ENCODE results near the gene TRAPPC4. TPM values are rescaled to one million over a fixed set of nuclear protein-coding genes. Genes with fewer than 3 reads are reported as not detected.

TRAPPC4 gene
- total RNA-seq, 1 experiment from 2014 or later = 73.0 TPM

- no peak overlapping the region for H3K27ac ChIP-seq (ENCODE audit: low read depth, low read length, poor library complexity, severe bottlenecking)
- intact Hi-C loops (cut with micrococcal nuclease; ENCODE audit: unreplicated experiment) = no loop called here
- no peaks in the 10 kb centered on the region for H3K27me3 ChIP-seq (replicated peaks; ENCODE audit: insufficient read depth, low read depth, low read length, poor library complexity)
- H3K9me3 ChIP-seq (ENCODE audit: low read depth, low read length, poor library complexity, severe bottlenecking) = no peaks in the 10 kb centered on the region
- no peak for DNase-seq (ENCODE audit: low spot score)
- ChIA-PET POLR2A (ENCODE audit: low non-redundant PET) (no interaction called here), CTCF (no interaction called here)
- H3K4me3 ChIP-seq (ENCODE audit: low read depth, low read length, poor library complexity, severe bottlenecking) = no peak overlapping the region
- H3K36me3 ChIP-seq (ENCODE audit: insufficient read depth, low read length, poor library complexity, severe bottlenecking) = peaks cover 92% of the 10 kb centered on the region
- TSS peak; percentile 23 for BruUV-seq (replicated peaks)
- peaks cover 10% of the 10 kb centered on the region for H3K4me1 ChIP-seq (ENCODE audit: insufficient read depth, low read length, poor library complexity, severe bottlenecking)
- no peak for TF ChIP-seq EZH2 (IDR thresholded peaks at IDR 0.05; ENCODE audit: borderline replicate concordance, low read depth, low read length, poor library complexity, severe bottlenecking)
- TF ChIP-seq, protein P1, sequence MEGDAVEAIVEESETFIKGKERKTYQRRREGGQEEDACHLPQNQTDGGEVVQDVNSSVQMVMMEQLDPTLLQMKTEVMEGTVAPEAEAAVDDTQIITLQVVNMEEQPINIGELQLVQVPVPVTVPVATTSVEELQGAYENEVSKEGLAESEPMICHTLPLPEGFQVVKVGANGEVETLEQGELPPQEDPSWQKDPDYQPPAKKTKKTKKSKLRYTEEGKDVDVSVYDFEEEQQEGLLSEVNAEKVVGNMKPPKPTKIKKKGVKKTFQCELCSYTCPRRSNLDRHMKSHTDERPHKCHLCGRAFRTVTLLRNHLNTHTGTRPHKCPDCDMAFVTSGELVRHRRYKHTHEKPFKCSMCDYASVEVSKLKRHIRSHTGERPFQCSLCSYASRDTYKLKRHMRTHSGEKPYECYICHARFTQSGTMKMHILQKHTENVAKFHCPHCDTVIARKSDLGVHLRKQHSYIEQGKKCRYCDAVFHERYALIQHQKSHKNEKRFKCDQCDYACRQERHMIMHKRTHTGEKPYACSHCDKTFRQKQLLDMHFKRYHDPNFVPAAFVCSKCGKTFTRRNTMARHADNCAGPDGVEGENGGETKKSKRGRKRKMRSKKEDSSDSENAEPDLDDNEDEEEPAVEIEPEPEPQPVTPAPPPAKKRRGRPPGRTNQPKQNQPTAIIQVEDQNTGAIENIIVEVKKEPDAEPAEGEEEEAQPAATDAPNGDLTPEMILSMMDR (conservative IDR thresholded peaks at IDR 0.05; ENCODE audit: low read depth, low read length) = no peak
These were observed 33.0 kb downstream of the TRAPPC4 start for GRCh38 chr11:119051440-119052162.

DNA sequence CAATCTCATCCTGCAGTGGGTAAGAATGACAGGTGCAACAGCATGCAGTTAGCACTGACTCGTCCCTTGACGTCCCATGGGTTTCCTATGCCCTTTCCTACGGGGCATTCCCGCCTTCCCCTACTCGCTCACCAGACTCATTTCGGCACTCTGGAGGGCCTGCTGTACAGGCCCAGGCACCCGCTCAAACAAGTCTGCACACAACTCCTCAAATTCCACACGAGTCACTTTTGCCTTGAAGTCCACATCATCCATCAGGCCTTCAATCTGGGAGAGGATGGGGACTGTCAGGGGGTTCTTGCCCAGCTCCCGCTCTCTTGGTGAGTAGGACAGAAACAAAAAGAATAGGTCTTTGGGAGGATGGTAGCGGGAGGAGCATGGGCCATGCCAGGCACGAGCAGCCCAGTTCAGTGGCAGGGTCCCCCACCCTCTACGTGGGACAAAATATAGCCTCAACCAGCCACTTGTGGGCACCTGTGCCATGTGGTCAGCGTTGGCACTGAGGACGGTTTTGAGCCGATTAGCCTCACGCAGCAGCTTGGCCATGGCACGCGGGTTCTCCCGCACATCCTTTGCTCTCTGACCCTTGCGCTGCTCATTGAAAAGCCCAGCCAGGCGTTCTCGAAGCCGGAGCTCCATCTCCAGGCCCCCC, 33.7 kb downstream of the TRAPPC4 start:
- no TSS peak for BruUV-seq (replicated peaks)
- Histone ChIP-seq H3K36me3 (ENCODE audit: insufficient read depth, low read length, poor library complexity, severe bottlenecking) (peaks cover 86% of the 10 kb centered on the region), H3K4me3 (ENCODE audit: low read depth, low read length, poor library complexity, severe bottlenecking) (no peak overlapping the region), H3K4me1 (ENCODE audit: insufficient read depth, low read length, poor library complexity, severe bottlenecking) (peaks cover 10% of the 10 kb centered on the region), H3K27me3 (replicated peaks; ENCODE audit: insufficient read depth, low read depth, low read length, poor library complexity) (no peaks in the 10 kb centered on the region), H3K27ac (ENCODE audit: low read depth, low read length, poor library complexity, severe bottlenecking) (no peak overlapping the region), H3K9me3 (ENCODE audit: low read depth, low read length, poor library complexity, severe bottlenecking) (no peaks in the 10 kb centered on the region)
- TF ChIP-seq, protein P1 (conservative IDR thresholded peaks at IDR 0.05; ENCODE audit: low read depth, low read length) = no peak
- TF ChIP-seq EZH2 (IDR thresholded peaks at IDR 0.05; ENCODE audit: borderline replicate concordance, low read depth, low read length, poor library complexity, severe bottlenecking) = no peak
- ChIA-PET CTCF (no interaction called here), POLR2A (ENCODE audit: low non-redundant PET) (no interaction called here)
- no peak for DNase-seq (ENCODE audit: low spot score)
- intact Hi-C loops (cut with micrococcal nuclease; ENCODE audit: unreplicated experiment) = no loop called here

GRCh38 chr11:119054418-119054817, 35.9 kb downstream of the TRAPPC4 start:
- BruUV-seq (replicated peaks) = no TSS peak
- Histone ChIP-seq H3K9me3 (ENCODE audit: low read depth, low read length, poor library complexity, severe bottlenecking) (no peaks in the 10 kb centered on the region), H3K27me3 (replicated peaks; ENCODE audit: insufficient read depth, low read depth, low read length, poor library complexity) (no peaks in the 10 kb centered on the region), H3K36me3 (ENCODE audit: insufficient read depth, low read length, poor library complexity, severe bottlenecking) (peaks cover 64% of the 10 kb centered on the region), H3K27ac (ENCODE audit: low read depth, low read length, poor library complexity, severe bottlenecking) (no peak overlapping the region), H3K4me1 (ENCODE audit: insufficient read depth, low read length, poor library complexity, severe bottlenecking) (peaks cover 13% of the 10 kb centered on the region), H3K4me3 (ENCODE audit: low read depth, low read length, poor library complexity, severe bottlenecking) (no peak overlapping the region)
- CTCF ChIA-PET = no interaction called here
- no peak for DNase-seq (ENCODE audit: low spot score)
- TF ChIP-seq EZH2 (IDR thresholded peaks at IDR 0.05; ENCODE audit: borderline replicate concordance, low read depth, low read length, poor library complexity, severe bottlenecking) = no peak
- TF ChIP-seq, protein P1 (conservative IDR thresholded peaks at IDR 0.05; ENCODE audit: low read depth, low read length) = no peak
- intact Hi-C loops (cut with micrococcal nuclease; ENCODE audit: unreplicated experiment) = no loop called here
- POLR2A ChIA-PET (ENCODE audit: low non-redundant PET) = no interaction called here

All from A673 (cell line).